Testis (tissue), 2 donors: ENCODE measurements around the gene TSPAN17.

ENCODE experiments used
- CTCF ChIP-seq, 3 experiments: fragments of 450-650 bp in 2 of 3; fragments of 200-600 bp in 1 of 3; sonication (generic) in 1 of 3; IDR thresholded peaks; one replicate each; pipeline ENCODE4 v1.5.1; 2016 to 2019; ENCODE audit warnings: antibody characterized with exemption in 3 of 3, mild to moderate bottlenecking in 2 of 3, moderate library complexity in 1 of 3
- POLR2A ChIP-seq: fragments of 450-650 bp; IDR thresholded peaks from one replicate; pipeline ENCODE4 v1.6.1; 2017; ENCODE audit warnings: antibody characterized with exemption, mild to moderate bottlenecking, moderate library complexity

DNA sequence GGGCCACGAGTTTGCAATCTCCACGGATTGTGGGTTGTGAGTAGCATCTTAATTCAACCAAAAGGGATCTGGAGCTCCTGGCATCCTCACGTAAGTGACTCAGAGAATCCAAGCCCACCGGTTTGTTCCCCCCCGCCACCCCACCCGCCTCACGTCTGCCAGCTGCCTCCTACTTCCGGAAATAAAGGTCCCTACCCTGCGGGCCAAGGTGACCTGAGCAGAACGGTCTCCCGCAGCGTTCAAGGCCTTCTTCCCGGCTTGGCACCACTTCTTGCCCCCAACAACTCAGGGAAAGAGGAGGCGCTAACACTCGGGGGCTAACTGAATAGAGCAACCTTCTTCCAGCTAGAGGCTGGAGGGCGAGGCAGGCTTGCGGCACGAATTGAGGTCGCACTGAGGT is 28.5 kb upstream of the TSPAN17 start:
- TF ChIP-seq CTCF (IDR thresholded peaks at IDR 0.05) = no peak
- TF ChIP-seq POLR2A = no peak
